Endothelial cell (in vitro differentiated cells): ENCODE data around the gene TRUB1. TPM values are rescaled to one million over a fixed set of nuclear protein-coding genes. Genes with fewer than 3 reads are reported as not detected.

ENCODE experiments used
- DNase-seq: peaks from one replicate; pipeline ENCODE4 v3.0.0; 2021; ENCODE audit warnings: low spot score
- H3K27ac Mint-ChIP-seq: one replicate; pipeline ENCODE4 v1.8.0; 2021; ENCODE audit warnings: mixed read lengths, inconsistent platforms; ENCODE audit not compliant: unreplicated experiment
- H3K27me3 Mint-ChIP-seq: one replicate; pipeline ENCODE4 v1.8.0; 2021; ENCODE audit warnings: mild to moderate bottlenecking, moderate library complexity, mixed read lengths, inconsistent platforms; ENCODE audit not compliant: unreplicated experiment
- H3K36me3 Mint-ChIP-seq: one replicate; pipeline ENCODE4 v1.8.0; 2021; ENCODE audit warnings: mild to moderate bottlenecking, low read depth, mixed read lengths, inconsistent platforms; ENCODE audit not compliant: unreplicated experiment
- H3K4me1 Mint-ChIP-seq: one replicate; pipeline ENCODE4 v1.8.0; 2021; ENCODE audit warnings: mild to moderate bottlenecking, mixed read lengths, inconsistent platforms; ENCODE audit not compliant: unreplicated experiment
- H3K4me3 Mint-ChIP-seq: one replicate; pipeline ENCODE4 v1.8.0; 2021; ENCODE audit warnings: mild to moderate bottlenecking, mixed read lengths, inconsistent platforms; ENCODE audit not compliant: unreplicated experiment
- H3K9me3 Mint-ChIP-seq: one replicate; pipeline ENCODE4 v1.8.0; 2021; ENCODE audit warnings: mixed read lengths, inconsistent platforms; ENCODE audit not compliant: unreplicated experiment
- CTCF ChIP-seq: fragments of 200-600 bp; sonication (generic); IDR thresholded peaks from one replicate; pipeline ENCODE4 v1.5.0; 2021; ENCODE audit warnings: antibody characterized with exemption; ENCODE audit not compliant: unreplicated experiment
- total RNA-seq: library from RNA; stranded (reverse); fragmentation: NEBNext Ultra II Directional; extraction: Animal tissue kit (Norgen Biotek cat#: 25700); gene quantifications from one replicate; pipeline ENCODE4 v1.2.1, GENCODE V29; 2021; ENCODE audit not compliant: unreplicated experiment

TRUB1 gene
- total RNA-seq, 1 donor from 2014 or later = 15.4 TPM

DNA sequence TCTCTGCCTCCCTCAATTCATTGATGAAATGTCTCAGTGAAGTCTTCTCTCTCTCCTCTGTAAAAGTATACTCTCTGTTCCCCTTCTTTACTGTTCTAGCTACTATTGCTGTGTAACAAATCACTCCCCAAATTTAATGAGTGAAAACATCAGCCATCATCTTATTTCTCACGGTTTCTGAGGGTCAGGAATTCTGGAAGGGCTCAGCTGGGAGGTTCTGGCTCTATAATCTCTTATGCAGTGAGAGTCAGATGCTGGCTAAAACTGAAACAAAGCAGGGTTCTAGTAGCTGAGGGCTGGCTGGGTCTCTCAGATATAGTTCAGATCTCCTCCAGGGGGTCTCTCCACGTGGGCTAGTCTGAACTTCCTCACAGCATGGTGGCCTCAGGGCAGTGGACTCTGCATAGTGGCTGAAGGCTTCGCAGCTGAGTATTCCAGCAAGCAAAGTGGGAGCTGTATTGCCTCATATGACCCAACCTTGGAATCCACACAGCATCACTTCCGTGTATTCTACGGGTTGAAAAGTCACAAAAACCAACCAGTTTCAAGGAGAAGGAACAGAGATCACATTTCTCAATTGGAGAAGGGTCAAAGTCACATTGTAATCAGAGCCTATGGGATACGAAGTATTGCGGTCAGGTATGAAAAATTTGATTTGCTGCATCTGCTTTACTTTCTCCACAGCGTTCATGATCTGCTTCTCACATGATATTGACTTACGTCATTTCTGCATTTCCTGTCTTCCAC is 80.4 kb downstream of the TRUB1 start:
- no peak overlapping the region for H3K4me3 Mint-ChIP-seq
- no peak overlapping the region for H3K27ac Mint-ChIP-seq
- H3K9me3 Mint-ChIP-seq = no peaks in the 10 kb centered on the region
- H3K36me3 Mint-ChIP-seq = no peaks in the 10 kb centered on the region
- DNase-seq = no peak
- no peaks in the 10 kb centered on the region for H3K4me1 Mint-ChIP-seq
- peaks cover 6% of the 10 kb centered on the region for H3K27me3 Mint-ChIP-seq
- TF ChIP-seq CTCF = no peak

DNA sequence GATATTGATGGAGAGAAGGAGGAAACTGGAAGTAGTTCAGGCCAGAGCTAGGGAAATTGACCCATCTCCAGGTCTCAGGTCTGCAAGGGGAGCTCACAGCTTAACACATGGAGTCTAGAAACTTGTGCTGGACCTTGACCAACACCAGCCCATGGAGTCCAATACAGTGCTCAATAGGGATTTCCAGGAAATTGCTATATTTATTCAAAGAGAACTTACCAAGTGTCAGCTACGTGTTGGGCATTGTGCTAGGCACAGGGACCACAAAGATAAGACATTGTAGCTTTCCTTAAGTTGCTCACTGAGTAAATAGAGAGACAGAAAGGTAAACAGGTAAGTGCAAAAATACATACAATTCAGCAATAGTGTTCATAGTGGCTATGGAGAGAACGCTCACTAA is 82.5 kb downstream of the TRUB1 start:
- TF ChIP-seq CTCF = no peak
- Mint-ChIP-seq H3K27me3 (peaks cover 10% of the 10 kb centered on the region), H3K4me3 (no peak overlapping the region), H3K27ac (no peak overlapping the region), H3K36me3 (no peaks in the 10 kb centered on the region), H3K9me3 (no peaks in the 10 kb centered on the region), H3K4me1 (no peaks in the 10 kb centered on the region)
- DNase-seq = no peak

GRCh38 chr10:115022733-115023132 is 84.7 kb downstream of the TRUB1 start:
- Mint-ChIP-seq H3K36me3 (no peaks in the 10 kb centered on the region), H3K27me3 (peaks cover 6% of the 10 kb centered on the region), H3K4me1 (no peaks in the 10 kb centered on the region), H3K27ac (no peak overlapping the region), H3K4me3 (no peak overlapping the region), H3K9me3 (no peaks in the 10 kb centered on the region)
- TF ChIP-seq CTCF = no peak
- no peak for DNase-seq

GRCh38 chr10:115023715-115024114 is 85.7 kb downstream of the TRUB1 start:
- no peaks in the 10 kb centered on the region for H3K36me3 Mint-ChIP-seq
- no peak overlapping the region for H3K27ac Mint-ChIP-seq
- H3K4me3 Mint-ChIP-seq = no peak overlapping the region
- no peaks in the 10 kb centered on the region for H3K9me3 Mint-ChIP-seq
- peaks cover 4% of the 10 kb centered on the region for H3K27me3 Mint-ChIP-seq
- no peak for DNase-seq
- no peaks in the 10 kb centered on the region for H3K4me1 Mint-ChIP-seq
- no peak for TF ChIP-seq CTCF

- Mint-ChIP-seq H3K27me3 (peaks cover 6% of the 10 kb centered on the region), H3K27ac (no peak overlapping the region)
- no peak for TF ChIP-seq CTCF
These were observed 86.4 kb downstream of the TRUB1 start for GRCh38 chr10:115024371-115024770.

More at GRCh38 chr10:115024371-115024770, 86.4 kb downstream of the TRUB1 start:
- no peak overlapping the region for H3K4me3 Mint-ChIP-seq
- DNase-seq = no peak
- H3K4me1 Mint-ChIP-seq = no peaks in the 10 kb centered on the region
- no peaks in the 10 kb centered on the region for H3K36me3 Mint-ChIP-seq
- no peaks in the 10 kb centered on the region for H3K9me3 Mint-ChIP-seq
